Effector memory CD4-positive, alpha-beta T cell (primary cell): ENCODE data around the gene MEGF10.
"Not testable (repeated sequence)": the region's sequence is repeated elsewhere in the genome, so short reads cannot be mapped to it uniquely, and the experiment has no call there.

Experiments used
- DNase-seq, 3 donors: peaks; one replicate each; pipeline ENCODE4 v3.0.0-alpha.2; 2020
- H3K27ac ChIP-seq: 2 replicates; pipeline ENCODE4 v1.7.0; 2013; ENCODE audit warnings: mild to moderate bottlenecking, low read length, moderate library complexity; ENCODE audit not compliant: insufficient read depth, poor library complexity, severe bottlenecking
- H3K27me3 ChIP-seq: replicated peaks from 2 replicates; pipeline ENCODE4 v1.7.0; 2013; ENCODE audit warnings: mild to moderate bottlenecking, low read length; ENCODE audit not compliant: insufficient read depth, control insufficient read depth, poor library complexity, severe bottlenecking
- H3K36me3 ChIP-seq: 2 replicates; pipeline ENCODE4 v1.7.0; 2013; ENCODE audit warnings: mild to moderate bottlenecking, low read length, moderate library complexity; ENCODE audit not compliant: control insufficient read depth, insufficient read depth
- H3K4me1 ChIP-seq: 2 replicates; pipeline ENCODE4 v1.7.0; 2013; ENCODE audit warnings: low read length, mild to moderate bottlenecking; ENCODE audit not compliant: control insufficient read depth, insufficient read depth, poor library complexity, severe bottlenecking
- H3K4me3 ChIP-seq: 2 replicates; pipeline ENCODE4 v1.7.0; 2013; ENCODE audit warnings: low read length, low read depth, mild to moderate bottlenecking; ENCODE audit not compliant: insufficient read depth, poor library complexity, severe bottlenecking
- H3K9me3 ChIP-seq: 2 replicates; pipeline ENCODE4 v1.7.0; 2013; ENCODE audit warnings: mild to moderate bottlenecking, low read length, moderate library complexity; ENCODE audit not compliant: control insufficient read depth

Gene MEGF10

DNA sequence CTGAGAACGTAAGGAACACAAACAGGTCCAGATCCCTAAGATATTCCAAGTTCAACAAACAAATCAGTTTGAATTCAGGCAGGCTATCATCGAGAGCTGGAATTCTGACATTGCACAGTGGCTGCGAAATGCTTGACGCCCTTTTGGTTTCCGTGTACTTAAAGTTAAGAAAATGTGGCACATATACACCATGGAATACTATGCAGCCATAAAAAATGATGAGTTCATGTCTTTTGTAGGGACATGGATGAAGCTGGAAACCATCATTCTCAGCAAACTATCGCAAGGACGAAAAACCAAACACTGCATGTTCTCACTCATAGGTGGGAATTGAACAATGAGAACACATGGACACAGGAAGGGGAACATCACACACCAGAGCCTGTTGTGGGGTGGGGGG, 17.7 kb downstream of the MEGF10 start:
- not testable (repeated sequence) for H3K27ac ChIP-seq, H3K36me3 ChIP-seq, H3K4me3 ChIP-seq, H3K4me1 ChIP-seq, H3K27me3 ChIP-seq, H3K9me3 ChIP-seq, DNase-seq

DNA sequence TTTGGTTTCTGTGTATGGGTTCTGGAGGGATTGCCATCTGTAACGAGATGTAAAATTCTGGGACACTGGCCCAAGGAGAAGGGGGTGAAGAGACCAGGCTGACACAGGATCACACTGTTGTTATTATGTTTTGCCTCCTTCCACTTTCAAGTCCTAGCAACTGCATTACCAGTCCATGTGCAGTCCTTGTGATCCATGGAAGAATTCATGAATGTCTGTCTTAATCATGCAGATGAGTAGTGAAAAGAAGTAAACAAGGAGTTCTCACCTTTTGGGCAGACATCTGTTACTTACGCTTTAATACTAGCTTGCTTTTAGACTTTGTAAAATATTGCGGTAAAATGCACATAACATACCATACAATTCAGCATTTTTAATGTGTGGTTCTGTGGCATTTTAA, 18.3 kb downstream of the MEGF10 start:
- no peak overlapping the region for H3K27ac ChIP-seq
- no peak overlapping the region for H3K4me3 ChIP-seq
- no peaks in the 10 kb centered on the region for H3K9me3 ChIP-seq
- DNase-seq = no peak
- no peaks in the 10 kb centered on the region for H3K27me3 ChIP-seq
- no peaks in the 10 kb centered on the region for H3K4me1 ChIP-seq
- H3K36me3 ChIP-seq = no peaks in the 10 kb centered on the region

DNA sequence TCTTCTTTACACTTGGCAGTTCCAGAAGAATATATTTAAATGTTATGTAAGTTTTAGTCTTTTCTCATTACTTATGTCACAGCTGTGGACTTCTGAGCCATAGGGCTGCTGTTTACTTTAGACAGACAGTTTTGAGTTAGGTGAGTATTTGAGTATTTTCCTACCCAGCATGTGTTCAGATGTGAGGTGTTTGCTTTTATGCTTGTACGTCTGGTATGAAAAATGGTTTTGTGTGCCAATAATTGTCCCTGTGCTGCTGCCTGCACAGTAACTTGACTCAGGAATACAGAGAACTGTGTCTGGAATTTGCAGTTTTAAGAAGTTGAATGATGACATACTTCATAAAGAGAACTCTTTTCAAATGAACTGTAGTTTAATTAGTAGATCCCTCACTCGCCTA, 20.8 kb downstream of the MEGF10 start:
- H3K27ac ChIP-seq = no peak overlapping the region
- no peak for DNase-seq
- H3K4me1 ChIP-seq = no peaks in the 10 kb centered on the region
- H3K9me3 ChIP-seq = no peaks in the 10 kb centered on the region
- no peak overlapping the region for H3K4me3 ChIP-seq
- H3K27me3 ChIP-seq = no peaks in the 10 kb centered on the region
- H3K36me3 ChIP-seq = no peaks in the 10 kb centered on the region

DNA sequence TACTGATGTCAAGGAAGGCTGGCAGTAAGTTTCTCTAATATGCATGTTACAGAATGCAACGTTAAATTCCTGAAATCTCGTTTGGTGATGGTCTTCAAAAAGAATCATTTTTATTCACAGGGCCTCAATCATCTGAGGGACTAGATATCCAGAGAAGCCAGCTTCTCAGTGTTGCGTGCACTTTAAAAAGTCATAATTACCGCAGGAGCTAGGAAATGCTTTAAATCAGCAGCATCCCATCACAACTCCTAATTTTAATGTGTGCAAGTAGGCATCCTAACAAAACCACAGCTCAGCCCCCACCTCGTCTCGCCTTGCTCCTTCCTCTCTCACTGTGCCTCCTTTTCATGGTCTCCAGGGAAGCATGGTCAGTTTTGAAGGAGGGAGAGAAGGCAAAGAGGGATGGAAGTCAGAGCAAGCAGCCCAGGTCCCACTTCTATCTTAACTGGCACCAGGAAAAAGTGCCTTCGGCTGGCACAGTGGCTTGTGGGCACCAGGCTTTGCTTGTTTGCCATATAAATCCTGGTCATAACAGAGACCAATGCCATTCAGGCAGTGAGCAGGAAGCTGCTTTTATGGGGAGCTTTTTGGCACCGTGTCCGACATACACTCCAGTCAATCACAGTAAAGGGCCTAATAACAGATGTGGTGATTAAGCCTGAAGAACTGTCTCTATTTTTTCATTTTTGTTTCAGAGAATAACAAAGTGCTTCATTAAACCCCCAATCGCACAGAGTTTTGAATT, 21.4 kb downstream of the MEGF10 start:
- no peaks in the 10 kb centered on the region for H3K36me3 ChIP-seq
- no peak for DNase-seq
- no peak overlapping the region for H3K27ac ChIP-seq
- no peaks in the 10 kb centered on the region for H3K27me3 ChIP-seq
- H3K9me3 ChIP-seq = no peaks in the 10 kb centered on the region
- H3K4me3 ChIP-seq = no peak overlapping the region
- no peaks in the 10 kb centered on the region for H3K4me1 ChIP-seq

DNA sequence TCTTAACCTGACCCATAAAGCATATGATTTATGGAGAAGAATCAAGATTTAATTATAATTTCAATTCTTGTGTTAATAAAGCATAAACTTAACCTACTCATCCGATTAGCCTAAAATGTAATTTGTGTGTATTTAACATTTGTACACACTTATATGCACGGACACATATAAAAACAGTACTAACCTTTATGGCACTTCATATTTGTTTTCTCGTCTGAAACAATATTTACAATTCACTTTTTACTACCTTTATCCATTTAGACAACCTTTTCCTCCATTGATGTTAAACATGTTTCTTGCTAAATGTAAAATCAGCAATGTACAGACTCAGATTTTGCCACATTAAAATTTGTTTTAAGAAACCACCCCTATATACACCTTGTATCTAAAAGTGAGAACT, 22.8 kb downstream of the MEGF10 start:
- no peak overlapping the region for H3K27ac ChIP-seq
- no peaks in the 10 kb centered on the region for H3K9me3 ChIP-seq
- no peaks in the 10 kb centered on the region for H3K27me3 ChIP-seq
- no peaks in the 10 kb centered on the region for H3K4me1 ChIP-seq
- H3K36me3 ChIP-seq = no peaks in the 10 kb centered on the region
- no peak for DNase-seq
- no peak overlapping the region for H3K4me3 ChIP-seq

DNA sequence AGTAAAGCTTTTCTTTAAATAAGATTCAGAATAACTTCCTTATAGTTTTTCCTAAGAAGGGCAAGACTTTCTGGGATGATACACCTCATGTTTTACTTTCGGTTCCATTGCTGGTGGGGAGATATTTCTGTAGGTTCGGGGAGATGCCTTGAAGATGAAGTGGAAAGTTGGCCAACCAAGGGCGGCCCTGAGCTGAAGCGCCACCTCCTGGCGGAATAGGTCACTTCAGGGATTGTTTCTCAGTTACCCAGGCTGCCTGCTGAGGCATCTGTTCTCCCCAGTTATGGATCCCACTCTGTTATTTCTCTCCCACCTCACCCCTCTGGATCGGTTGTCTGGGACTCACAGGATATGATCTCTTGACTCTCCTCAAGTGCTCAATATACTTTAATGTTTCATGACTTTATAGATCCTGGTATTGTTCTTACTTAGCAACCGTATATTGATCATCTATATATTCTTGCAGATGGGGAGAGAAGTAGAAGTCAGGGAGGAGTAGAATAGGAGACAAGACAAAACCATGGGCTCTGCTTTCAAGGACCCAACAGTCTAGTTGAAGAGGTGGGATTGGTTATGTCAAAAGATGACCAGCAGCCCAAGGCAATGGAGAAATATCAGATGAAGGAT, 23.4 kb downstream of the MEGF10 start:
- H3K4me3 ChIP-seq = no peak overlapping the region
- H3K36me3 ChIP-seq = no peaks in the 10 kb centered on the region
- DNase-seq = peak; percentile 19 to 40 (median 23)
- H3K27me3 ChIP-seq = no peaks in the 10 kb centered on the region
- no peaks in the 10 kb centered on the region for H3K9me3 ChIP-seq
- H3K27ac ChIP-seq = no peak overlapping the region
- H3K4me1 ChIP-seq = no peaks in the 10 kb centered on the region

DNA sequence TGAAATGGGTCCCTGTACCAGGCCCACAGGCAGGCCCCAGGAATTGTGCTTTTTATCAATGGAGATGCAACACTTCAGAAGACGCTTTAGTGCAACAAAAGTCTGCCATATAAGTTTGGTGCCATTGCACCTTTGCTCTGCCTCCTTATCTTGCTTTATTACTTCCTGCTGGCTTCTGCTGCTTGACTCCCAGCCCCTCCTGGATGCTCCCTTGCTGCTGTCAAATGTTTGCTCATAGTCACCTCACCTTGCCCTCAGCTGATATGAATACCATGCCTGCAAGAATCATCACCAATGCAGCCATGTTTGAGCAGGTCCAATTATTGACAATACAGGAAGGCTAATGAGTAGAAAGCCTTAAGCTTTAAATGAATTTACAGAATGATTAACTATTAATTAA, 25.4 kb downstream of the MEGF10 start:
- H3K4me3 ChIP-seq = no peak overlapping the region
- H3K4me1 ChIP-seq = peaks cover 3% of the 10 kb centered on the region
- no peaks in the 10 kb centered on the region for H3K9me3 ChIP-seq
- no peak overlapping the region for H3K27ac ChIP-seq
- DNase-seq = no peak
- H3K27me3 ChIP-seq = no peaks in the 10 kb centered on the region
- no peaks in the 10 kb centered on the region for H3K36me3 ChIP-seq

DNA sequence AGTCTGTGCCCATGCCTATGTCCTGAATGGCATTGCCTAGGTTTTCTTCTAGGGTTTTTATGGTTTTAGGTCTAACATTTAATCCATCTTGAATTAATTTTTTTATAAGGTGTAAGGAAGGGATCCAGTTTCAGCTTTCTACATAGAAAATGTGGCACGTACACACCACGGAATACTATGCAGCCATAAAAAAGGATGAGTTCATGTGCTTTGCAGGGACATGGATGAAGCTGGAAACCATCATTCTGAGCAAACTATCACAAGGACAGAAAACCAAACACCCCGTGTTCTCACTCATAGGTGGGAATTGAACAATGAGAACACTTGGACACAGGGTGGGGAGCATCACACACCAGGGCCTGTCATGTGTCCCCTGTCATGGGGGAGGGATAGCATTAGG, 26.8 kb downstream of the MEGF10 start:
- not testable (repeated sequence) for H3K4me1 ChIP-seq, H3K27me3 ChIP-seq, H3K36me3 ChIP-seq, H3K9me3 ChIP-seq, H3K27ac ChIP-seq, DNase-seq, H3K4me3 ChIP-seq

DNA sequence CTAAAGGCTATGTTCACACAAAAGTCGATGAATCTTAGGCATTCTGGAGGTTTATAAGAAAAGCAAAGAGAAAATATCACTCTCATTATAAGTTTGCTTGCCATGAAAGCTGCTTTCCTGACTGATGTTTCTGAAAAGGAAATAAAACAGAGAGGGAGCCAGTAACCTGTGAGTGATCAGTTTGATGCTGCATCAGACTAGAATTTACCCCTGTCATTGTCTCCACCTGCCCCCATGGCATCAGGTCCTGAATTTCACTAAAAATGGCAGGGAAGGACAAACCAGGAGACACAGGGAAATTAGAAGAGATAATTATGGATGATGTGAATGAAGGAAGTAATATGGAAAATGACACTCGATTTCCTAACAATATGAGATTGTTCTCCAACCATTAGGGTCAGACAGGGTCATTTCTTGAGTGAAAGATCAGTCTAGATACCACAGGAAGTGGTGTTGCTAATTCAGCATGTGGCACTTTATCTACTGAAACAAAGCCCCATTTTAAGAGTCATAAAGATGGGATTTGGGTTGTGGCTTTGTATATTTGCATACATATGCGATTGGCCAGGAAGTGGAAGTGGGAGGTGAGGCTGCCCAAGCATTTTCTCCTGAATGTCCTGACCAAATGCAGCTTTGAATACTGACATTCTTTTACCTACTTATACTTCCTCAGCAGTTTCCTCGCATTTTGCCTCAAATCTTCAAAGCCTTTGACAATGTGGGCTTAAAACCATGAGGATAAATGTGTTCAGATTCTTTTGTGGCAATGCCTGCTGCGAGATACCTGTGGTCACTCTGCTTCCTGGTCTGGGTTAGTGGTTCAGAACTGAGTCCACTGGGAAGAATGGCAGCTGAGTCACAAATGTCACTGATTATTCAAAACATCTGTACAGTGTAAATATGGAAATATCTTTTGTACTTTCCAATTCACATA, 29.7 kb downstream of the MEGF10 start:
- no peaks in the 10 kb centered on the region for H3K9me3 ChIP-seq
- H3K36me3 ChIP-seq = no peaks in the 10 kb centered on the region
- H3K4me3 ChIP-seq = no peak overlapping the region
- H3K4me1 ChIP-seq = peaks cover 5% of the 10 kb centered on the region
- no peak overlapping the region for H3K27ac ChIP-seq
- DNase-seq = no peak
- H3K27me3 ChIP-seq = no peaks in the 10 kb centered on the region

DNA sequence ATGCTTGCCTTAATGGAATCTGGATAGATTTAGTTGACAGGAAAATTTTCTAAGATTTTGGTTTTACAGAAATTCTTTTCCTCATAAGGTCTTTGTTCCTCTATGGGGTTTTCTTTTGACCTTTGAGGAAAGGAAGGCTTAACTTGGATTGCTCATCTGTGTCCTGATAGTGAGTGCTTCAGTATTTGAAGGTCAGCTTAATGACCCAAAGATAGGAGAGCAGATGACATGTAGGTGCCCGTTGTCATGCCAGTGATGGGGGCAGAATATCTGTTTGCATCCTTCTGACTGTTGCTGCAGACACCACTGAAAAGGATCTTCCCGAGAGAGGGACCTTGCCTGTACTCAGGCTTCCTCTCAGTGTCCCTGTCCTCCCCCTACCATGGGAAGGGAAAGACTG, 30.9 kb downstream of the MEGF10 start:
- no peaks in the 10 kb centered on the region for H3K27me3 ChIP-seq
- peaks cover 5% of the 10 kb centered on the region for H3K4me1 ChIP-seq
- H3K4me3 ChIP-seq = no peak overlapping the region
- DNase-seq = no peak
- H3K27ac ChIP-seq = no peak overlapping the region
- H3K9me3 ChIP-seq = no peaks in the 10 kb centered on the region
- H3K36me3 ChIP-seq = no peaks in the 10 kb centered on the region
